Smooth muscle cell (in vitro differentiated cells): ENCODE data around the gene KRTDAP. TPM values are rescaled to one million over a fixed set of nuclear protein-coding genes. Genes with fewer than 3 reads are reported as not detected.

Experiments
- DNase-seq: peaks from one replicate; lab custom pipeline; 2025; ENCODE audit not compliant: unreplicated experiment; lab: John Stamatoyannopoulos, UW
- H2AFZ ChIP-seq: fragments of 200-600 bp; sonication (generic); 2 replicates; pipeline ENCODE4 v1.6.0; 2016; ENCODE audit warnings: antibody characterized with exemption, low read depth, mild to moderate bottlenecking
- H3F3A ChIP-seq: fragments of 200-600 bp; sonication (generic); 2 replicates; pipeline ENCODE4 v1.6.0; 2017; ENCODE audit warnings: antibody characterized with exemption, low read depth
- H3K27ac ChIP-seq: fragments of 200-600 bp; sonication (generic); 2 replicates; pipeline ENCODE4 v1.5.1; 2016; ENCODE audit warnings: low read depth, mild to moderate bottlenecking
- H3K27me3 ChIP-seq: fragments of 200-600 bp; sonication (generic); 2 replicates; pipeline ENCODE4 v1.6.1; 2016; ENCODE audit warnings: low read depth, mild to moderate bottlenecking
- H3K36me3 ChIP-seq: fragments of 200-600 bp; sonication (generic); 2 replicates; pipeline ENCODE4 v1.5.1; 2016; ENCODE audit warnings: low read depth
- H3K4me1 ChIP-seq: fragments of 200-600 bp; sonication (generic); 2 replicates; pipeline ENCODE4 v1.5.1; 2016; ENCODE audit warnings: low read depth
- H3K4me2 ChIP-seq: fragments of 200-600 bp; sonication (generic); 2 replicates; pipeline ENCODE4 v1.6.0; 2016; ENCODE audit warnings: mild to moderate bottlenecking
- H3K4me3 ChIP-seq: fragments of 200-600 bp; sonication (generic); 2 replicates; pipeline ENCODE4 v1.5.1; 2016; ENCODE audit warnings: mild to moderate bottlenecking
- H3K79me2 ChIP-seq: fragments of 200-600 bp; sonication (generic); 2 replicates; pipeline ENCODE4 v1.6.0; 2016; ENCODE audit warnings: low read depth, mild to moderate bottlenecking
- H3K9ac ChIP-seq: fragments of 200-600 bp; sonication (generic); 2 replicates; pipeline ENCODE4 v1.6.0; 2016; ENCODE audit warnings: low read depth
- H3K9me3 ChIP-seq: fragments of 200-600 bp; sonication (generic); replicated peaks from 2 replicates; pipeline ENCODE4 v1.5.1; 2016; ENCODE audit warnings: low read depth
- H4K20me1 ChIP-seq: fragments of 200-600 bp; sonication (generic); 2 replicates; pipeline ENCODE4 v1.6.0; 2016; ENCODE audit warnings: low read depth
- CTCF ChIP-seq: fragments of 200-600 bp; sonication (generic); IDR thresholded peaks from 2 replicates; pipeline ENCODE4 v1.5.1; 2017; ENCODE audit warnings: borderline replicate concordance, mild to moderate bottlenecking, antibody characterized with exemption; ENCODE audit not compliant: insufficient read depth, poor library complexity, severe bottlenecking
- whole genome bisulfite sequencing: methylation state at CpG from one replicate; pipeline ENCODE4 v1.1.7; 2016; ENCODE audit warnings: low lambda C conversion rate; 5-methylcytosine and 5-hydroxymethylcytosine counted together
- polyA plus RNA-seq: library from polyadenylated mRNA; unstranded; fragments of >200 nt; fragmentation: Nextera tagmentation; extraction: Ambion mirVana; gene quantifications from 2 replicates; pipeline ENCODE4 v1.2.1, GENCODE V29; 2016
- total RNA-seq: library from RNA; depleted of rRNA; stranded (reverse); fragments of >200 nt; gene quantifications from 2 replicates; pipeline ENCODE4 v1.2.3, GENCODE V29; 2014

Gene KRTDAP
- total and polyA plus RNA-seq, 2 experiments from 2014 or later: 68.3 to 298 TPM

- H3F3A ChIP-seq: no peaks in the 10 kb centered on the region
- H3K27ac ChIP-seq: no peak overlapping the region
- peaks cover 4% of the 10 kb centered on the region for H3K4me1 ChIP-seq
- 84% methylated on average over 18 of the region's 19 CpGs for WGBS
- DNase-seq: no peak
- H4K20me1 ChIP-seq: no peaks in the 10 kb centered on the region
- H3K4me3 ChIP-seq: no peak overlapping the region
- no peaks in the 10 kb centered on the region for H3K36me3 ChIP-seq
- peaks cover 6% of the 10 kb centered on the region for H3K27me3 ChIP-seq
- TF ChIP-seq CTCF: no peak
- H3K4me2 ChIP-seq: no peak overlapping the region
- H2AFZ ChIP-seq: no peak overlapping the region
- no peak overlapping the region for H3K9ac ChIP-seq
- H3K79me2 ChIP-seq: no peaks in the 10 kb centered on the region
- H3K9me3 ChIP-seq: no peaks in the 10 kb centered on the region
Observed at GRCh38 chr19:35529241-35530218, 39.3 kb upstream of the KRTDAP start.

GRCh38 chr19:35528218-35529038, 38.2 kb upstream of the KRTDAP start, which contains the start of gene SBSN:
Gene SBSN, minus strand, starts transcription at chr19:35528311. Its CDS starts 30 bp downstream, at chr19:35528281.
- no peak for TF ChIP-seq CTCF
- H3K36me3 ChIP-seq: no peaks in the 10 kb centered on the region
- H3K4me1 ChIP-seq: peaks cover 4% of the 10 kb centered on the region
- H4K20me1 ChIP-seq: no peaks in the 10 kb centered on the region
- WGBS: 80% methylated on average over 11 of the region's 11 CpGs
- no peak within 1 kb of the TSS for H3K9ac ChIP-seq
- H3K27me3 ChIP-seq: peaks cover 6% of the 10 kb centered on the region
- H3K9me3 ChIP-seq: no peaks in the 10 kb centered on the region
- H2AFZ ChIP-seq: no peak within 1 kb of the TSS
- H3F3A ChIP-seq: no peaks in the 10 kb centered on the region
- H3K4me2 ChIP-seq: no peak within 1 kb of the TSS
- no peak within 1 kb of the TSS for H3K27ac ChIP-seq
- H3K79me2 ChIP-seq: no peaks in the 10 kb centered on the region
- no peak for DNase-seq
- H3K4me3 ChIP-seq: no peak within 1 kb of the TSS

GRCh38 chr19:35525873-35526272, 35.6 kb upstream of the KRTDAP start:
- no peak for DNase-seq
- TF ChIP-seq CTCF: no peak
- Histone ChIP-seq H3K36me3 (no peaks in the 10 kb centered on the region), H3K4me3 (no peak overlapping the region), H3K9me3 (no peaks in the 10 kb centered on the region), H3K79me2 (no peaks in the 10 kb centered on the region), H2AFZ (no peak overlapping the region), H3K27ac (no peak overlapping the region), H3K27me3 (peaks cover 6% of the 10 kb centered on the region), H3F3A (no peaks in the 10 kb centered on the region), H3K4me1 (no peaks in the 10 kb centered on the region), H3K4me2 (no peak overlapping the region), H4K20me1 (no peaks in the 10 kb centered on the region), H3K9ac (no peak overlapping the region)
- 92% methylated on average over 4 of the region's 4 CpGs for WGBS
